HG03575 (cell line): ENCODE results near the gene NRXN3.
A peak's percentile ranks its signal among the peaks of the same experiment; 100 is the strongest.

ENCODE experiments used
- ATAC-seq: cut with Tn5 transposase; IDR thresholded peaks from one replicate; pipeline ENCODE4 v1.9.1; 2021; ENCODE audit not compliant: unreplicated experiment, insufficient number of reproducible peaks, low FRiP score; ENCODE audit errors: extremely low read depth

NRXN3 gene

GRCh38 chr14:78228702-78229327 lies 58.6 kb downstream of the NRXN3 start:
- ATAC-seq = no peak

GRCh38 chr14:78232231-78233000 lies 62.2 kb downstream of the NRXN3 start:
- no peak for ATAC-seq

- ATAC-seq = no peak
Measured at GRCh38 chr14:78238141-78238540, 68.0 kb downstream of the NRXN3 start.

- ATAC-seq = no peak
Measured at GRCh38 chr14:78240567-78240966, 70.4 kb downstream of the NRXN3 start.

GRCh38 chr14:78242086-78242485 lies 71.9 kb downstream of the NRXN3 start:
- no peak for ATAC-seq

GRCh38 chr14:78243187-78243586 lies 73.0 kb downstream of the NRXN3 start:
- ATAC-seq = no peak

GRCh38 chr14:78245238-78245637 lies 75.1 kb downstream of the NRXN3 start:
- ATAC-seq = no peak

- no peak for ATAC-seq
Measured at GRCh38 chr14:78248501-78249090, 78.4 kb downstream of the NRXN3 start.

GRCh38 chr14:78251308-78251707 lies 81.1 kb downstream of the NRXN3 start:
- no peak for ATAC-seq

GRCh38 chr14:78253986-78254385 lies 83.8 kb downstream of the NRXN3 start:
- no peak for ATAC-seq

- ATAC-seq = no peak
Measured at GRCh38 chr14:78254911-78255461, 84.8 kb downstream of the NRXN3 start.

- no peak for ATAC-seq
Measured at GRCh38 chr14:78259831-78260230, 89.7 kb downstream of the NRXN3 start.

GRCh38 chr14:78278464-78279250 lies 108.5 kb downstream of the NRXN3 start:
- no peak for ATAC-seq

GRCh38 chr14:78282437-78282836 lies 112.3 kb downstream of the NRXN3 start:
- no peak for ATAC-seq

- ATAC-seq = no peak
Measured at GRCh38 chr14:78286210-78286609, 116.0 kb downstream of the NRXN3 start.

- ATAC-seq = peak; percentile 81
Measured at GRCh38 chr14:78292003-78292402, 121.8 kb downstream of the NRXN3 start.

GRCh38 chr14:78297858-78298257 lies 127.7 kb downstream of the NRXN3 start:
- no peak for ATAC-seq

- no peak for ATAC-seq
Measured at GRCh38 chr14:78298298-78298697, 128.1 kb downstream of the NRXN3 start.

GRCh38 chr14:78302841-78303240 lies 132.7 kb downstream of the NRXN3 start:
- ATAC-seq = no peak
